DND-41 (cell line): Measurements from ENCODE around the gene SLC22A17.

ENCODE experiments used
- CTCF ChIP-seq: IDR thresholded peaks from 2 replicates; pipeline ENCODE4 v1.5.1; 2012; ENCODE audit warnings: borderline replicate concordance, low read length, moderate library complexity, mild to moderate bottlenecking; ENCODE audit not compliant: poor library complexity, severe bottlenecking; ENCODE audit errors: extremely low read depth
- EZH2 ChIP-seq: IDR thresholded peaks from 3 replicates; pipeline ENCODE4 v1.6.1; 2012; ENCODE audit warnings: borderline replicate concordance, low read depth, mild to moderate bottlenecking, moderate library complexity, low read length, inconsistent platforms; ENCODE audit not compliant: severe bottlenecking

- TF ChIP-seq CTCF (no peak), EZH2 (no peak)
Measured at GRCh38 chr14:23365732-23366425, 13.2 kb upstream of the SLC22A17 start.
